Right ventricle myocardium superior (tissue), 1 donor: Measurements from ENCODE around the gene OR2C3. TPM values are rescaled to one million over a fixed set of nuclear protein-coding genes. Genes with fewer than 3 reads are reported as not detected.

ENCODE experiments used
- ATAC-seq: fragments of 200-7000 bp; cut with Tn5 transposase; one replicate; pipeline ENCODE4 v1.9.1; 2020; ENCODE audit warnings: mild to moderate bottlenecking; ENCODE audit not compliant: poor library complexity
- DNase-seq: peaks from one replicate; pipeline ENCODE4 v3.0.0-alpha.2; 2020
- intact Hi-C: fragments of 100-400 bp; cut with DNase I; formaldehyde crosslinking; loops from one replicate; pipeline ENCODE4 v1.11.2; 2022
- long read RNA-seq: library from polyadenylated mRNA; unstranded; transcript quantifications from one replicate; pipeline ENCODE4 v2.0.0, GENCODE V29; 2021
- total RNA-seq: library from RNA; stranded (reverse); fragmentation: NEBNext Ultra II Directional; extraction: Animal tissue kit (Norgen Biotek cat#: 25700); gene quantifications from one replicate; pipeline ENCODE4 v1.2.1, GENCODE V29; 2021
- donor health status: DM: no; HTN: yes; CAD: no; lungs with severe emphysema.

Gene OR2C3
- total RNA-seq, result 0.03 TPM
- long read RNA-seq, result 0 reads

DNA sequence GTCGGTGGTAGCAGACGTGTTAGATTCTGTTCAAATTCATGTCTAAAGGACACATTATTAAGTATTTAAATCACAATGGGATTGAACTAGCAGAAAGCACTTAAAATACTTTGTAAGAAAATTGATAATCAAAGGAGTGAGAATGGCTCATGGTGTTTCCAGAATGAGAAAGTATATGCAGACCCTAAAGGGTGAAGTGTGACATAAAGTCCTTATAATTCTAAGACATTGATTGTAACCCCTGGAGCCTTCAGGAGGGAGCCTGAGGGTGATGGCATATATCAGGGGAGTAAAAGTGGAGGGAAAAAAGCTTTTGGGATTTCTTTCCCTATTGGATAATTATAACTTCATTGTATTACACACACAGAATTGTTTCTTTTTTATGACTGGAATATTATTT is at the start of gene OR2C3:
TSS of gene OR2C3 (minus strand) at position 101 of the 400 bp plus-strand sequence. CDS start 3,929 bp downstream, outside the sequence.
- ATAC-seq (no peak), DNase-seq (no peak)
- intact Hi-C loops, result no loop called here

DNA sequence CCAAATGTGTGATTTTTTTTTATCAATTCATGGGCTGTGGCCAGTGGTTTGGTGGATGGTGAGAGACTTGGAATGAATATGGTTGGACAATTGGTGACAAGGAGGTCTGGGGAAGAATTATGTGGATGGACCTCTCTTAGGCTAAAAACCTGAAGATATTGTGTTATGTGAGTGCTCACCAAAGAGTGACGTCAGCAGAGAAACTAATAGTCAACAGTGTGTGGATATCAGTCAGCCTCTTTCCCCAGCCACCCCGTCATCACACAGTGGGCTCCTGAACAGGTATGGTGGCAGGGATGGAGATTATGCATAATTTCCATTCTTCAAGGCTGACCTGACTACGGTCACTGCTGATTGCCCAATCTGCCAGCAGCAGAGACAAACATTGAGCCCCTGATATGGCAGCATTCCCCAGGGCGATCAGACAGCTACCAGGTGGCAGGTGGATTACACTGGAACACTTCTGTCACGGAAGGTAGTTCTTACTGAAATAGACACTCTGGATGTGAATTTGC is 42.8 kb upstream of the OR2C3 start:
- DNase-seq (no peak), ATAC-seq (no peak)
- intact Hi-C loops, result no loop called here

DNA sequence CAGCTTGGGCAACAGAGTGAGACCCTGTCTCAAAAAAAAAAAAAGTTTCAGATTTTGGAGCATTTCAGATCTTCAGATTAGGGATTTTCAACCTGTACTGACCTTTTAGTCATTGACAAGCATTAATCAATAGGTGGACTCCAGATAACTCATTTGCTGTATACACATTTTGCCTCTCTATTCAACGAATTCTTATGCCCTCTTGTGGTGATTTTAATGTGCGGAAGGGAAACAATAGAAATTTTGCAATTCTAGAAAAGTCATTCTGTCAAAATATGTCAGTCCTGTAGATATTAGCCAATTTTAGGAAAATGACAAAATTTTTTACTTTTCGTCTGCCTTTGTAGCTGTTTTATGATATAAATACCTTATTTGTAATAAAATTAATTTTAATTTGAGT is 40.3 kb upstream of the OR2C3 start:
- intact Hi-C loops, result no loop called here
- no peak for DNase-seq
- no peak for ATAC-seq

DNA sequence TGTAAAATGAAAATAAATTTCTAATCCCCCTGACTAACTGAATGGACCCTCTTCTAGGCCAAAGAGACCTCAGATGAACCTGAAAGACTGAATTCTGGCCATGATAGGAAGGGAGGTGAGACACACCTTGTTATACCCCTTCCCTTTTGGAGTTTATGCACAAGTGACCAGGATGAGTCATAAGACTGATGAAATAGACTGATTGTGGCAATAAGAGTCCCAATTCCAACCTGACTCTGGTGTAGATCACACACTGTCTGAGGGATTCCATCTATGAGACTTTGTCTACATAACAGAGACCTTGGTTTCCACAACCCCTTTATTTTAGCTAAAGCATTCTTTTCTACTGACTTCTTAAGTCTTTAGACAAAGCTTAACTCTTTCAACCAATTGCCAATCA is 38.4 kb upstream of the OR2C3 start:
- ATAC-seq (no peak), DNase-seq (no peak)
- intact Hi-C loops, result no loop called here

DNA sequence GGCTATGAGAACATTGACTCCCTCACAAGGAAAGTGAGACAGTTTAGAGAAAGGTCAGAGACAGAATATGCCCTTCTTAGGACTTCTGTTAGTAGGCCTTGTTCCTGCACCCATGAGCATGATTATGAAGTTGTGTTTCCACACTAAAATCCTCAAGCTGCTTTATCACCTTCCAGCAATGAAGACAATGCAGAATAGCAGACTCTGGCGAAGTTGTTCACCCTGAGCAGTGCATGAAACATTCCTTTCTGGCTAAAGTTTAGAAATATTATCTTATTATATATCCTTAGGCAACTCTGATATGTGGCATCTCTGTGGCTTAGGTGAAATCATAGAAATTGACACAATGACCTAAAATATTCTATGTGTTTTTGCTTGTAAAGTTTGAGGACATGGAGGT is 38.0 kb upstream of the OR2C3 start:
- intact Hi-C loops, result no loop called here
- DNase-seq (no peak), ATAC-seq (no peak)

DNA sequence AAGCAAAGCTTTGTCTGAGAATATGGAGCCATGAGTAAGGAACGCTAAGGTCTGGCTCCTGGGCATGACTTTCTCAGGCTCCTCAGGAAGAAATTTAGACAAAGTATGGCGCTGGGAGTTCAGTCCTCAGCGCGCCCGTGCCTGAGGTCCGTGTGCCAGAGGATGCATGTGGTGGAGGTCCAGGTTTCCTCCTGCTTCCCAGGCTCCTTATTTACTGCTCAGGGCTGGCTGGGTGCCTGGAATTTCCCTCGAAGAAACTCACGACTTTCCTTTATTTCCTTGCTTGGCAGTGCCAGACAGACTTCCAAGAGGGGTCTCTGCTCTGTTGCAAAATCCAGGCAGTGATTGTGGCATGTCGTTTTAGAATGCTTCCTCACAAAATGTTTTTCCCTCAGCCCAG is 26.0 kb upstream of the OR2C3 start:
- intact Hi-C loops, result no loop called here
- no peak for DNase-seq
- ATAC-seq, result no peak

DNA sequence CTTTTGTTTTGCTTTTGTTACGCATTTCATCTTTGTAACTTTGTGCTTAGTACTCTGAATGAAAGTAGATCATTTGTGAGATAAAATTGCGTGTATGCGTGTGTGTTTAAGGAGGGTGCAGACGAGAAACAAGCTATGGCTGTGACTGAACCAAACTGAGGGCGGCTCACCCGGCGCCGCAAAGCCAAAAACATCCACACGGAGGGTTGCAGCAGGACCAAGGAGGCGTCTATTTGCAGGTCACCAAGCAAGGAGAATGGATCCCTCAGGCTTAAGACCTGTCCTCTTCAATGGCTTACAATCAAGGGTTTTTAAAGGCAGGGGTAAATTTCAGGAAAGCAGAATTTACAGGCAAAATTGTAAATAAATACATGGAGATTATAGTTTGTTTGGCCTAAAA is 25.5 kb upstream of the OR2C3 start:
- no peak for DNase-seq
- intact Hi-C loops, result no loop called here
- no peak for ATAC-seq

DNA sequence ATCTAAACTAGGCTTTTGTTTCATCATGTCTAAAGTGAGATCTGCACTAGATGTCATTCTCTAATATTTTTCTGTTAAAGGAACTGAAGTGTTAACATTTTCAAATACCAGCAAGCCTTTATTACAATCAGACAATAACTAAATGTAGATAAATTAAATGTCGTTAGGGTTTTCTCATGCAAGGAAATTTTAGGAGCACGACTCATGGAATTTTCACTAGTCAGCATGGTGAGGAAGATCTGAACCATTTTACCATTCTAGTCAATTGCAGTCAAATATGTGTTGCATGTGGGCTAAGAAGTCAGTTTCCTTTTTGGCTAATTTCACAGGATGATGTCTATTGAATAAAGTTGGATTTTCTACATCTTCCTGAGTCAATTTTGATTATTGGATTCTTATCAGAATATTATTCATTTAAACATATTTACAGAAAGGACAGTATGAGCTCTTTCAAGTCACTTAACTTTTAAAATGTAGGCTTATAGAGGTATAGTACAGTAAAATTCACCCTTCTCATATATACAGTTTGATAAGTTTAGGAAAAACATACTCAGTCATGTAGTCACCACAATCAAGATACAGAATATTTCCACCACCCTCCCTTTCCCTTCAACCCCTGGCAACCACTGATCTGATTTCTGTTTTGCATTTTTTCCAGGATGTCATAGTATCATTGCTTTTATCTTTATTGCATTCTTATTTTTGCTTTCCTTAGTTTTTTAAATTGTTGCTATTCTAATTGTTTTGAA is 21.9 kb upstream of the OR2C3 start:
- DNase-seq (no peak), ATAC-seq (no peak)
- intact Hi-C loops, result no loop called here

DNA sequence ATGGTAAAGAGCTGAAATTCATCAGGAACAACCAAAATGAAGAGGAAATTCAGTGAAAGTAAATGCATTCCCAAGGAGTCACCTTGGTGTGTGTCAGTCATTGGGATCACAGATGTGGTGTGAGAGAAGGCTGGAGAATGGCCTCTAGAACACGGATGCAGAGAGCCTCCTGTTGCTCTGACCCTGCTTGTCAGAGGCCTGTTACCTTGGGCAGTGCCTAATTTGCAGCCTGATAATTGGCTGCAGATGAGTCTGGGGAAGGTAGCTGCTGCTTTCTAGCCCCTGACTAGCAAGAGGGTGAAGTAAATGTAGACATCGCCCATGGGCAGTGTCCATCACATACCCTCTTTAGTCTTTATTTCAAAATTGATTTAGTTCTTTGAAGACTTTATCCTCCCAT is 16.0 kb upstream of the OR2C3 start:
- intact Hi-C loops, result no loop called here
- no peak for DNase-seq
- ATAC-seq, result no peak

DNA sequence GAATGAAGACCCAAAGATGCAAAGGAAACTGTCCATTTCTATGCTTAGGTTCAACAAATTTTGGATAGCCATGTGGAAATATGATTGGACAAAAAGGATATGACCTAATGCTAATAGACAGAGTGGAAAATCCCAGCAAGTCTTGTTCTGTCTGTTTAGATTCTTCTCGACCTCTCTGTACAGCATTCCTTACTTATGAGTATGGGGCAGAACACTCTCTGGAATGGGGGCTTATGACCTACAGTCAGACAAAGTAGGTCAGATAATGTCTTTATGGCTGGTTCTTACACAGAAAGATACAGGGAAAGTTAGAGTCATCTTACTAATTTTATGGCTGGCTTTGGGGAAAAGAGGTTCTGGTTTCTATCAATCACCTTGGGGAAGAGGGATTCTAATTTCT is 15.5 kb upstream of the OR2C3 start:
- DNase-seq, result no peak
- ATAC-seq, result no peak
- intact Hi-C loops, result no loop called here

DNA sequence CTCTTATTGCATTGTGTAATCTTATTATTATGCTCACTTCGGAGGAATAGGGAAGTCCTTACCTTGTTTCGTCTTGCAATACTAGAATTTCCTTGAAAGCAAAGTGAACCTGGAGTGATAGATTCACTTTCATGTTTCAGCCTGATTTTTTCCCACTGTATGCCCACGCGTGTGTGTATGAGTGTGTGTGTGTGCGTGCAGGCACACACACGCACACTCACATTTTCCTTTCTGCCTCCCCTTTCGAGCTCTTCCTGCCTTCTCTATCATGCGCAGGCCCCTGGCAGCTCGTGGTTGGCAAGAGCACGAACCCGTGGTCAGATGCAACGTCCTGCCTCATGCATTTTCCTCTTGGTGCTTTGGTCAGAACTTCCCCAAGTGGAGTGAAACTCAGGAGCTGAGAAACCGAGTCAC is 12.5 kb upstream of the OR2C3 start, which contains the start of gene GCSAML:
TSS of gene GCSAML (plus strand) at position 366 of the 414 bp plus-strand sequence. CDS start 58 bp downstream, outside the sequence.
- DNase-seq, result no peak
- intact Hi-C loops, result no loop called here
- no peak for ATAC-seq

DNA sequence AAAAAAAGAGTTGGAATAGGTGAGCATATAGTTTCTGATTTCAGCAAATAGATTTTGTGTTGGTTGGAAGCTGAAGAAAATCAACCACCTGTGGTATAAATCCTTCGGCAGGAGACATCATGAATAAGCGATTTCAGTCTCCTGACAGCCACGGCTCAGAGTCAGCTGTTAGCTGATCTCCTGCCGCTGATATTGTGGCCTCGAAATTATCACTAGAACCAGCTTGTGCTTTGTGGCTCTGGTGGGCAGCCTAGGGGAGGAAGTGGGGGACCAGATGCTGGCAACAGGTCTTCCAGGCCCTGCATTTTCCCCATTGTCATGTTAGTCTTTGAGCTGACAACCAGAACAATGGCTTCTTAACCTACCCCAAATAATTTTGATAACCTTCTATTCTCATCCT is 11.9 kb upstream of the OR2C3 start:
- intact Hi-C loops, result no loop called here
- DNase-seq, result no peak
- ATAC-seq, result no peak

DNA sequence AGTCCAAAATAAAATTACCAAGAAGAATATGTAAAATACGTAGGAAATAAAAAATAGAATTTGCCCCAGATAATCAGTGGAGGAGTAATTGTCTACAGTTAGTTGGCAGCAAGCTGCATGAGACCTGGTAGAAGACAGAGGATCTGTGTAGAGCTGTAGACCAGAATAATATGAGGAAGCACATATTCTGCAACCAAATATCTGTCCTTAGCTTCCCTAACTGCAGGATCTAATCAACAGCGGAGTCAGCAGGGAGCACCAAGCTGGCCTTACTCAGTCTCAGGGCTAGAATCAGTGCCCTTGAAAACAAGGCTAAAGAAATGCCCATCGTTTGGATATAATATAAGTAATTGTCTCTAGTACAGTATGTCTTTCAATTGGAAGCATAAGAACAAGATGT is 6.6 kb upstream of the OR2C3 start:
- intact Hi-C loops, result no loop called here
- no peak for ATAC-seq
- no peak for DNase-seq

DNA sequence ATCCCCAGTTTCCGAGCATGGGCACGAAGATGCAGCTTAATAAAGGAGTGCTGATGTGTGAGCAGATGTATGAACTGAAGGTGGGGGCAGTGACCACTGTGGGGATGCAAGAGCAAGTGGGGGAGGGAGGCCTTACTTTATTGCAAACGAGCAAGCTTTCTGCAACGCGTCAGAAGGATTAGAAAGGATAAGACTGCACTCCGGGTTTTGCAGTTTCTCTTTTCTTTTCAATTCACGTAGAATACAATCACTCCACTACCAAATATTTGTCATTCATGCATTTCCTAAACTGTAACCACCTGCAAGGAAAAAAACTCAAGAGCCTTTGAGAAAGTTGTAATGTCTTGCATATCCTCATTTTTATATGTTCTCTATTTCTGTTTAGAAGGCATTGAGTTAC is 4.3 kb upstream of the OR2C3 start:
- intact Hi-C loops, result no loop called here
- ATAC-seq (no peak), DNase-seq (no peak)

DNA sequence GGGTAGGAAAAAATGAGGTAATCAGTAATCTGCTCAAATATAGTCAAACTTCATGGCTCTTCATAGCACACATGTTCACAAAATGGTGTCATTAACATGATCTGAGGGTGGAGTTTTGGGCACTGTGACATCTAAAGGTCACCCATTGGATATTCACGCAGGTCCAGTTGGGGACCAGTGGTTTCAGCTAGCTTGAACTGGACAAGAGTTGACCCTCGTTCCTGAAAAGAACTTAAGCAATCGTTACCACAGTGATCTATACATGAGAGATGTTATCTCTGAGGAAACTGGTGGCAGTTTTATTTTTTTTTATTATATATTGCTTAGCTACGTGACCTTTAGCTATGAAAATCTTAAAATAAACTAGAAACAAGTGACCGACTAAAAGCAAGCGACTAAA is 3.0 kb upstream of the OR2C3 start:
- no peak for DNase-seq
- ATAC-seq, result no peak
- intact Hi-C loops, result no loop called here

DNA sequence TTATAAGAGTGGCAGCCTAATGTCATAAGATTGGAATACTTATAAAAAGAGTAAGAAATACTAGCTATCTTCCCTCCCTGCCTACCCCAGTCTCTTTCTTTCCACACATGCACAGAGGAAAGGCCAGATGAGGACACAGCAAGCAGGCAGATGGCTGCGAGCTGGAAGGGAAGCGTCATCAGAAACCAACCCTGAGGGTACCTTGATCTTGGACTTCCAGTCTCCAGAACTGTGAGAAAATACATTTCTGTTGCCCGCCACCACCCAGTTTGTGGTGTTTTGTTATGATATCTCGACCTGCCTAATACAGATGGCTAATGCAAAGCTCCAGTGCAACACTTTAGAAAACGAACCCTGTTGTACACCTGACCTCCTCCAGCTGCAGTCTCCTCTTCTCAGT is 2.3 kb upstream of the OR2C3 start:
- no peak for ATAC-seq
- intact Hi-C loops, result no loop called here
- no peak for DNase-seq

DNA sequence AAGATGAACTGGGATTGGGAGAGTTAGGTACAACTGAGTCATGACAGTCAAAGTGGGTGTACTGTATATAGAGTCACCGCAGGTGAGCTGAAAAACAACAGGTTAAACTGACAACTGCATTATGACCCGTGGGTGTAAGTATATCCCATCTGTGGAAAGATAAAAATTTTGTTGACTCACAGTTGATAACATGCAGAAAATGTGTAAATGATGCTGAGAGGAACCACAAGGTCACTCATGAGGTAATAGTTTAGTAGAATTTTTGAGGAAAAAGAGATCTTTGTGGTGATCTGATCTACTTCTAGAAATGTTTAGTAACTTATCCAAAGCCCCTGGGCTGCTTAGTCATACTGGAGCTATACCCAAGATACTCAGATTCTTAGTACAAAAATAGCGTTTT is 838 bp downstream of the OR2C3 start:
- DNase-seq, result no peak
- intact Hi-C loops, result no loop called here
- no peak for ATAC-seq

DNA sequence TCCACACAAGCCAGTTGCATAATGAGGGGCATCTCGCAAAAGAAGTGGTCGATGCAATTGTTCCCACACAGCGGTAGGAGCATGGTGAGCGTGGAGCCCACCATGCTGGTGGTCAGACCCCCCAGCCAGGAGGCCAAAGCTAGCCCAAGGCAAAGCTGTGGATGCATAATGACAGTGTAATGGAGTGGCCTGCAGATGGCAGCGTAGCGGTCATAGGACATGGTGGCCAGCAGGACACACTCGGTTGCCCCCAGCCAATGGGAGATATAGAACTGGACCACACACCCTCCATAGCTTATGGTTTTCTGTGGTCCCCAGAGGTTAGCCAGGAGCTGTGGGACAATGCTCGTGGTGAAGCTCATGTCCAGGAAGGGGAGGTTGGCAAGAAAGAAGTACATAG is 4.3 kb downstream of the OR2C3 start:
- ATAC-seq, result no peak
- no peak for DNase-seq
- intact Hi-C loops, result no loop called here

DNA sequence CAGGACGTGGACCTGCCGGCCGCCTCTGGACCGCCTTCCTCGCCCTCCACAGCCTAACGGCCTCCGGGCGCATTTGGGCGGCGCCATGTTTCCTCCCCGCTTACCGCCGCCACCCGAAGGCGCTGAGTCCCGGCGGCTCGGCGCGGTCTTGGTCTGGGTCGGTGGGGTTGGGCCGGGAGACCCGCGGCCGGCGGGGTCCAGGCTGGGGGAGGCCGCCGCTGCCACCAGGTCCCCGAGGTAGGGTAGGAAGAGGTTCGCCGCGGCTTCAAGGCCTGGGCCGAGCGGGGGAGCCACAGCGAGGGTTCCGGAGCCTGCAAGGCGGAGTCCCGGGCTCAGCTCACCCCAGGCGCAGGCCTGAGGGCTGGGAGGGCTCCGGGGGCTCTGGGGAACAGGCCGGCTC is 5.5 kb downstream of the OR2C3 start:
- ATAC-seq, result peak; percentile 22

DNA sequence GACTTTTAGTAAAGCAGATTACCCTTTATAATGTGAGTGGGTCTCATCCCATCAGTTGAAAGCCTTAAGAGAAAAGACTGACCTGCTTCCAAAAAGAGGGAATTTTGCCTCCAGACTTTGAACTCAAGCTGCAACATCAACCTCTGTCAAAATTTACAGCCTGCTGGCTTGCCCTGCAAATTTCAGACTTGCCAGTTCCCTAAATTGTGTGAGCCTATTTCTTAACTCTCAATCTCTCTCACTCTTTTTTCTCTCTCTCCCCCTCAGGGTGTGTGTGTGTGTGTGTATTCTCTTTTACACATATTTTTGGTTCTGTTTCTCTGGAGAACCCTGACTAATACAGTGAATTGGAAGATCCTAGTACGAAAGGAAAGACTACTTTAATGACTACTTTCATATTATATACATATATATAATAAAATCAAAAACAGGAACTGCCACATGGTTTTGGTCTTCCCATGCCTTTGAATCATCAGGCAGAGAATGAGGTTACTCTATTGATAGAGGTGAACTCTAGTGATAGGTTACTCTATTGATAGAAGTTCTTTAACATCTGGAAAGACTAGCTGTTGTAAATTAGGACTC is 6.4 kb downstream of the OR2C3 start:
- no peak for DNase-seq
- no peak for ATAC-seq
- intact Hi-C loops, result no loop called here

More for the DNA sequence above, 5.5 kb downstream of the OR2C3 start:
- intact Hi-C loops, result no loop called here
- no peak for DNase-seq
